Activated CD8-positive, alpha-beta memory T cell treated with anti-CD3 and anti-CD28 coated beads, Interleukin-2, amount 50 U/mL, for 48 hours (primary cell): ENCODE measurements around the gene CDH6.

ENCODE experiments used
- DNase-seq: peaks from one replicate; pipeline ENCODE4 v3.0.0-alpha.2; 2020

The CDH6 gene

DNA sequence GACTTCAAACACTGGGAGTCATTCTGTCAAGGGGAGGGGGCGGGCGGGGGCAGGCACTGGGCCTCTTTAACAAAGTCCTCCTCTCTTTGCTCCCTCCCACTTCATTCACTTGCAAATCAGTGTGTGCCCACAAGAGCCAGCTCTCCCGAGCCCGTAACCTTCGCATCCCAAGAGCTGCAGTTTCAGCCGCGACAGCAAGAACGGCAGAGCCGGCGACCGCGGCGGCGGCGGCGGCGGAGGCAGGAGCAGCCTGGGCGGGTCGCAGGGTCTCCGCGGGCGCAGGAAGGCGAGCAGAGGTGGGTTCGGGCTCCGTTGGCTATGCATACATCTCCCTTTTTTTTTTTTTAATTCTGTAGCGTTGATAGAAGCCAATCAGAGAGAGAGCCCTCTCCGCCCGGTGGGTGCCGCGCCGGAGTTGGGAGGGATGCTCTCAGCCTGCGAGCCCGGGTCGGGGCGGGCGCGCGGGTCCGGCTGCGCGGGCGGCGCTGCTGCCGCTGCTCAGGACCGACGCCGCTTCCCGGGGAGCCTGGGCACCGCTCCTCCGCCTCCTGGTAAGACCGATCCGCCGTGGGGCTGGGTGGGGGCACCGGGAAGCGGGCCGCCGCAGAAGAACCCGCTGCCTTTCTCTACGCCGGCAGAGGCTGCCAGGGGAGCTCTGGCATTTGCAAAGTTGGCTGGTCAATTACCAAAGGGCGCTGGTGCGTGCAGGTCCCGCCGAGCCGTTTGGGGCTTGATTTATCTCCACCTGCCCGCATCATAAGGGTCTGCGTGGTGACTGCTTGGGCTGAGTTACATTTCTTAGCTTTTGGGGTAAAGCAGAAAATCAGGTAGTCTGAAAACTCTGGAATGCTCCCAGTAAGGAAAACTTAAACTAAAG lies at the start of gene CDH6:
CDH6 (plus strand) TSS at position 96 of the 877 bp plus-strand sequence. CDS start 73,788 bp downstream, outside the sequence.
- DNase-seq = peak; percentile 50

DNA sequence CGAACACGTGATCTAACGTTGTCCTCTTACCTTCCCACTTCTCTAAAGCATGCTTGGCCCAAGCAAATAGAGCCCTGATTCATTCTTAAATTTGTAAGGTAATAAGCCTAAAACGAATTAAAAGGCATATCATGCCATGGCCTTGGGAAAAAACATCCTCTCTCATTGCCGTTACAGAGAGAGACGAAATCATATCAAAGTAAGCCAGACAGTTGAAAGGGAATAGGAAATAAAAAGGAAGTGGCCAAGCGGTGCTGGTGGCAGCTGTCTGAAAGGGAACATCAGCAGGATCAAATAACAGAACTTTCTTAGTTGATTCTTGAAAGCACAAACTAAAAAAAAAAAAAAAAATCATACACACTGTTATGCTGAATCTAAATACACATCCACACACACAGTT lies 49.1 kb upstream of the CDH6 start:
- DNase-seq = no peak

DNA sequence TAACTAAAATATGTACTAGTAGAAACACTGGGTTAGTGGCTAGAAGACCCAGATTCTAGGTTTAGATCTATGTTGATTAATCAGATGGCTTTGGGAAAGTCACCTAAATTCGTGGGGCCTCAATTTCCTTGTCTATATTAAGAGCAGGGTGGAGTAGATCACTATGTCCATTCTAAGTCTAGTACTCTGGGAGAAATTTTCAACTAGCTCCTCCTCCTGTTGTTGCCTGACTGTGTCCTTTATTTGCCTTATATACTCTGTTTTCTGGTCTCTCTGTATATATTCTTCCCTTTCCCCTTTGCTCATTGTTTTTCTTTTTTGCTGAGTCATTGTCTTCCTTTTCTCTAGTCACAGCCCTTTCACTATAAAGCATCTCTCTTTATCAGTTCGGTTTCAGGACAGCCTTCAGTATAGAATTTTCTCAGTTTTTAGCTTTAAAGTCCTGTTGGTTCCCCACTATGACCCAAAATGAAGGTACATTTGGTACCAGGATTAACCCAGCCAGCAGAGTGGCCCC lies 44.5 kb upstream of the CDH6 start:
- DNase-seq = no peak

DNA sequence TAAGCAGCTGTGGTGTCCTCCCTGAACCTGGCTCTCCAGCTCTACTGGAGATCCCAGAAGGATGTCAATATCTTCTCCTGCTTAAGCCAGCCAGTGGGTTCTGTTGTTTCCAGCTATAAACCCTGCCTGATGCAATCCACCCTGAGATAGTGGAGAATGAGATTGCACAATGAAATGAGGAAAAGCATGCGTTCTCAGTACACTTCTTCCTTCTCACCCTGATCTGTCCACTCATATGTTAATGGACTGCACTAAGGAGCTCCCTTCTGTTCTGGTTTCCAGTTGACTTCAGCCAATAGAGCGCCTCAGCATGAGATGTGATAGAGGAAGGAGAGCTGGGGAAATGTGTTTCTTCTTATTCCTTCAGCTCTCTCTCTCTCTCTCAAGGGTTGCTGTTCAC lies 40.0 kb upstream of the CDH6 start:
- DNase-seq = no peak

DNA sequence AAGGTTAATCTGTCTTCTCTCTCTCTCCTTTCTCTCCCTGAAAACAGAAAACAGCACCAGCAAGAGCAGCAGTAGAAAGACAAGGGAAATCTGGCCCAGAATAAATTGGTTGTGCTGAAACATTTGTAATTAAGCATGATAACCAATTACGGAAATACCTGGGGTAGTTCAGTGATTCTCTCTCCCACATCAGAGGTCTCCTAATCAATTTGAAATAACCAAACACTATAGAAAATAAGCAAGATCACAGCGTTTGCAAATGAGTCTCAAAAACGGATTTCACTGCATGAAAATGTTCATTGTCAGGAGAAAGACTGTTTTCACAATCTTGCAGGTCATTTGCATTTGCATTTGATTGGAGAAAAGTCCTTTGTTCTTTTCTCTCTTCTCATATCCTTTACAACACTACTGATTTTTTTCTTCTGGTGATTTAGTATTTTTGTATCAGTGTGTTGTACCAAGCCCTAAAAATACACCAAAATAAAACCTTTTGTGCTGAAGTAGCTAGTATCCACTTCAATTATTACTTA lies 36.8 kb upstream of the CDH6 start:
- no peak for DNase-seq

DNA sequence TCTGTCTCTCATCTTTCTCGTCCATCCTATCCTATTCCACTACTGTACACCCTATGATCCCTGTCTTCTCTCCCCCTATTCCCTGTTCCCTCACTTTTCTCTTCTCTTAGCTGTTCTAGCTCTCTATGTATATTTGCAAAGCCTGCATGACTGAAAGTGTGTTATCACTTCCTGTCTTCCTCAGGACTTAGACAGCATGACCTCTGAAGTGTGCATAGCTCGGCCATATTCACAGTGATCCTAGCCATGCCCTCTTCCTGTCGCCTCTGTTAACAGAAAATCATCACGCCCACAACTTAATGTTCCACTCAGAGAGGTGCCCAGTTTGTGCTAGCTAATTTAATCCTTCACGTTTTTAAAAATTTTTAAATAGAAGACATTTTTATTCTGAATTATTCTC lies 35.8 kb upstream of the CDH6 start:
- no peak for DNase-seq

DNA sequence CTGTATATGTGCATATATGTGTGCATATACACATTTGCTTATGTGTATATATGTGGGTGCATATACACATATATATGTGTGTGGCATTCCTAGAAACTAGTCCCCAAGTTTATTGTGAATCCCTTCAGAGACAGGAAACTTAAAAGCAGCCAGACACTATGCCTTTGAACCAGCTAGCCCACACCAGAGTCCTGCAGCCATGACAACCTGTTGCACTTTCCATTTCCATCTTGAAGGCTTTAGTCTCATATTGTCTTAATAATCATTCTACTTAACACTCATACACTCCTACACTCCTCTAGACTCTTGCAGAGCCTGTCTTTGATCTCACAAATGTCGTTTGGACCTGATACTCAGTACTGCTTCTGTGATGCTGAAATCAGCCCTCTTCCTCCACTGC lies 34.8 kb upstream of the CDH6 start:
- DNase-seq = no peak

DNA sequence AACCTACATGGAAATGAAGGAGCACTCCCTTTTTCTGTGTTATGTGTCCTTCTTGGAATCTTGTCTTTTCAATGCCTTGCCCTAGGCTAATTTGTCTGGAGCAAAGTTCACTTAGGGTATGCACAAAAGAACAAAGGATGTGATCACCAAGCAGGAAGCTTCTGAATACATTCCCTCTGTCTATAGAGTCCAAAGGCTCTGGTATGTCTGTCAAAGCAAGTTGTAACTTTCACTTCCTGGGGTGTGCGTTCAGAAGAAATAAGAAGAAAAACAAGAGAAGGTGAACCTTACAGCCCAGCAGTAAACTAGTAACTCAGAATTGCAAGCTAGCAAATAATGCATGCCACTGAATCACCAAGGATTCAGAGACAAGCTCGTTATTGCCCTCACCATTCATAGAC lies 31.7 kb upstream of the CDH6 start:
- no peak for DNase-seq

DNA sequence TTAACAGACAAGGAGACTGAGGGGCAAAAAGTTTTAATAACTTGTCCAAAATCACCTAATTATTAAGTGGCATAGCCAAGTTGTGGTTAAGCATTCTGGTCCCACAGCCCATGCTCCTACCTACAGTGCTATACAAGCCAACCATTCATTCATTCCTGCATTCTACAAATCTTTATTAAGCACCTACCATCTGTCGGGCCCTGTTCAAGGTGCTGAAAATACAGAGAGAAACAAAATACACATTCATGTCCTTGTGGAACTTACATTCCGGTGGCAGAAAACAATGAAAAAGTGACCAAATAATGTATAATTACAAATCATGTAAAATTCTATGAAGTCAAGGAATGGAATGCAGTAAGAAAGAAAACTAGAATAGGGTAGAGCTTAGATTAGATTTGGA lies 27.8 kb upstream of the CDH6 start:
- no peak for DNase-seq

DNA sequence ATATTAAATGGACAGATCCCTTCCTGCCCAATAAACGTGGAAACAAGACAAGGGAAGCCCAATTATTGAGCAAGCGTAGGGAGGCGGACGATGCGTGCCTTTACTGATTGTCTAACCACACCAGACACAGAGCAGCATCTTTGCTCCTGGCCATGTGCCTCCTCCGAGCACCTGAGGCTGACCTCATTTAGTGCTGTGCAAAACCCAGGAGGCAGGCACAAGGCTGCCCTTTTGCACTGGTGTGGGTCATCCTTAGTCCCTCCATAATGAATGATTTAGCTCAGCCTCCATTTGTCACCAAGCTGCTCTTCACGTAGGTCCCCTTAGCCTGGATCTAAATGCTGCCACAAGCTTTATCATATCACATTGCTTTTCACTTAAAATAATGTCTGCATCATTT lies 24.1 kb upstream of the CDH6 start:
- DNase-seq = no peak

DNA sequence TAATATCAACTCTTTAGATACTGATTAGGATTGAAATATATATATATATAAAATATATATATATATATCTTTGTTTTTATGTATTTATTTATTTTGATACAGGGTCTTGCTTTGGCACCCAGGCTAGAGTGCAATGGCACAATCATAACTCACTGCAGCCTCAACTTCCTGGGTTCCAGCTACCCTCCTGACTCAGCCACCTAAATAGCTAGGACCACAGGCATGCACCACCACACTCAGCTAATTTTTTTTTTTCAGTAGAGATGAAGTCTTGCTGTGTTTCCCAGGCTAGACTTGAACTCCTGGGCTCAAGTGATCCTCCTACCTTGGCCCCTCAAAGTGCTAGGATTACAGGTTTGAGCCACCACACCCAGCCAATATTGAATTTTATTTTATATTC lies 20.6 kb upstream of the CDH6 start:
- no peak for DNase-seq

DNA sequence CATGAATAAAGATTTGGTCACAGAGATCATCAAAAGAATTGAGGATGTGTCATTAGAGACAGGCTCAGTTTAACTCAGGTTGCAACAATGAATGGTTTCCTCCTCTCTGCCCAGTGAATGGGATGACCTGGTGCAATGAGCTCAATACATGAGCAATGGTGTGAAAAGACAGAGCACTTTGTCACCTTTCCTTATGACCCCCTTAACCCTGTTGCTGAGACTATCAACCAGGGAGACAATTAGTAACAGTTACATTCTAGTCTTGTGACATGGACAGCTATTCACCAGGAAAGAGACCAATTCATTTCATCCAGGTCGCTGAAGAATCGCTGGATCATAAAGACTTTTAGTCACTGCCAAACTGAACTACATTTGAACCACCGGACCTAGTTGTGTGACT lies 19.9 kb upstream of the CDH6 start:
- no peak for DNase-seq

DNA sequence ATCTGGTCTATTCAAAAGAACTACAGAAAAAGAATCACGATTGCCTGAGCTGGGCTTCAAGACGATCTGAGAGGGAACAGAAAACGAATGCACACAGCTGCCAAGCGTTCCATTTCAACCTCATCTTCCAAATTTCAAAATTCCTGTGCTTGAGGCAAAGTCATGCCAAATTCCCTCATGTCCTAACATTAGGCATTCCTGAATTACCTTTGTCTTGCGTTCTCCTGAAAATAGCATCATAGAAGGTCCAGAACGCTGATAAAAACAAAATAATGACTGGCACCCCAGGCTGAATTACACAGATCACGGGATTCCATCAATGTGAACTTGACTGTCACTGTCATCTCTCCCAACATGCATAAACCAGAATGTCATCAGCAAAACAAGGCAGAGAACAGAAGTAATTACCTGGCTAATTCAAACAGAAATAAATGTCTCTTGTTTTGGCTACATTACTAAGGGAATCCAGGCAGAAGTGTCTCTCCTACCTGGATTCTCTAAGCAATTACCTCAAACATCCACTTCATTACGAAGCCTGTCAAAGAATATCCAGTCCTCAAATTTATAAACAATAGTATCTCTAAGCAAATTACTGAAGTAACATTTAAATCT lies 12.0 kb upstream of the CDH6 start:
- no peak for DNase-seq

DNA sequence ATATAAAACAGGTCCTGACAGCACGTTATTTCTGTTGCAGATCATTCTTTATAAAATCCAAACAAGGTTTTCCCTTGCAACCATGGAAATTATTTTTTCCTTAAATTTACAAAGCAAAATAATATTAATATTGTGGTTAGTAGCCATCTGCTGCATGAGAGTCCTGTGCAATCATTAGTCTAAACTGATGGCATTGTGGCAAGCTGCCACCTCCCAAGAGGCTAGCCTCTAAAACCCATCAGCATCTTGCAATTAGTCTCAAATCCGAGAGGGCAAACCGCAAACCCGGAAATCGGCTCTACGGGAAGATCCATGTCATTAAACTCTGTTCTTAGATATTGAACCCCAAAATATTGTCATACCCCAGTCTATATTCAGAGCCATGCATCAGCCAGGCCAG lies 11.3 kb upstream of the CDH6 start:
- DNase-seq = no peak

DNA sequence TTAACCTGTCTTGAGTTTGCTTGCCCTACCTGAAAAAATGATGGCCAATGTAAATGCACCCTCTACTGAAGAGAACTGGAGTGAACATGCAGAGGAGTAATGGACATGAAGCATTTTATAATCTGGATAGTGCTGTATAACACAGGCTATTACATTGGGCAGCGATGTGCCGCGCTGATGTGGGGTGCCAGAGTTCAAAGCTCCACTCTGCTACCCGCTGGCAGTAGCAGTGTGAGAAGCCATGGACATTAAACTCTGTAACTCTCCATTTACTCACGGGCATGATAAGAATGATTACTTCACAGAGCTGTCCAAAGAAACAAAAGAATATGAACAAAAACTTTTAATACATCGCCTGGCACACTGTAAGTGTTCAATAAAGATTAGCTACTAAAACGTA lies 7.5 kb upstream of the CDH6 start:
- DNase-seq = no peak

DNA sequence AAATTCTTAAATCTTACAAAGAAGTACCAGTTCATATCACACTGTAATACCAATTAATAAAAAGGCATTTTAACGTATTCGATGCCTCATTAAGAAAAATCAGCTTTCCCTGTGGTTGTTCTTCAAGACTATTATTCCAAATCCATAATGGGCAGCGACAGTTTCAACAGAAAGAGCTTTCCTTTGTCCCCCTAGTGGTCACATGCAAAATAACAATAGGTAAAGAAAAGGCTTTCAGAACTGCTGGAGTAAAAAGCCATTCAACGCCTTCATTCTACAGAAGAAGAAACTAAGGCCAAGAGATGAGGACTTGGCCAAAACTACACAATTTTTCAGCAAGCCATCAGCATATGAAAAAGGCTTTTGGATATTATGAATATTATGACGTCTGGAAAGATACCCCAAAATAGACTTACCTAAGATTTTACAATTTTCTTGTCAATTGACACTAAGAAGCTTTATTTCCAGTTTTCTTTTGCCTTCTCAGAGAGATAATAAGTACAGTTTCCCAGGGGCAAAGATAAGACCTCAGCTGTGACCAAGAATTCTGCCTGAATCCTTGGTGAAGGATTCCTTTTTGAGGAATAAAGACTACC lies 6.7 kb upstream of the CDH6 start:
- no peak for DNase-seq

DNA sequence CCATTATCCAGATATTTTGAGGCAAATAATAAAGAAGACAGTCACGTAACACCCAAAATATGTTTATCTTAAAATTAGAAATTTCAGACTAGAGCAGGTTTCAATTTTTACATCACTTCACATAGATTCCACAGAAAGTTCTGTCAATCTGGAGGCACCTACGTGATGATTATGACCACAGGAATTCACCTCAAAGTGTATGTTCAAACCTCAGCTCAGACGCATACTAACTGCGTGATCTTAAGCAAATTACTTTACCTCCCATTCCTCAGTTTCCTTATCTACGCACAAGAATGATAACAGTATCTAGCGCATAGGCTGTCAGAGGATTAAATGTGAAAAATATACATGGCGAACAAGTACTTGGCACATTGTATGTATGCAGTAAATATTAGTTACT lies 5.9 kb upstream of the CDH6 start:
- no peak for DNase-seq

DNA sequence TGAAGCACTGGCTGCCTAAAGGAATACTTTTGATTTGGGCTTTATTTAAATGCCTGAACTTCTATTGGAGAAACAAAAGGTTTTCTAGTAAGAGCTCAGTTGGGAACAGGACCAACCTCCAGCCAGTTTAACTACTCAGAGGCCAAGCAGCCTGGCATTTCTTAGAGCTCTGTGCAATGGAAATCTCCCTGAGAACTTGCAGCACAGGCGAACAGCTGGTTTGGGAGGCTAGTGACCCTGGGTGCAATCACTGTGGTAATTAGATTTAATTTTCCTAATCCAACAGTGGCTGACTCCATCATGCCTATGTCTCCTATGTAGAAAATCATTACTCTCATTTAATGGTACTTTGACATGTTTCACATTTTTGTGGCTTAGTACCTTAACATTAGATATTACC lies 1.0 kb upstream of the CDH6 start:
- no peak for DNase-seq

DNA sequence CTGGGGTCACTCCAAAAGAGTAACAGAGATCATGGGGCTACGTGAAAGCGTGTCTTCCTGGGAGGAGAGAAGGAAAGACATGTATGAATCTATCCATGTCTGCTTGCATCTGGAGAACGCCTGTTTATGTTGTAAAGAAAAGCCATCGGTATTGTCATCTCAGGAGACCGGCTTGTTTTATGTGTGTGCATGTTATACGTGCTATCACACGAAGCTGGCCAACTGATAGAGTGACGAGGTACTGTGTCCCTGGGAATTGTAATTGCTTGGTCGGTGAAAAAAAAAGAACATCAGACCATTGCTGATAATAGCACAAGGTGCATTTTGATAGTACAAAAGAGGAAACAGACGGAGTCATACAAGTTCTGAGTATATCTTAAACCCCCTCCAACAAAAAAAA lies 370 bp upstream of the CDH6 start:
- DNase-seq = no peak

DNA sequence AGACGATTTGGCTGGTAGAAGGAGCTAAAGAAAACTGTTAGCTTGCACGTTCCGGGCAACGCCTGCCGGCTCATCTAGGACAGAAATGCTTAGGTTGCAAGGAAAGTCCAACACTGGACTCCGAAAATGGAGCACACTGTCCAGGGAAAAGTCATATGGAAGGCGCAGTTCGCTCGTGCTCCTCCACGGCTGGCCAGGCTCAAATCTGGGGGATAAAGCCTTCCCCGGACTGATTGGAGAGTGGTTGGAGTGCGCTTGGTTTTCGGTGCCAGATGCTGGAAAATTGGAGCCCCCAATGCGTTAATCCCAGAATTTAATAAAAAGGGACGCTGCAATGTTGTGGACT lies 955 bp downstream of the CDH6 start:
- no peak for DNase-seq

DNA sequence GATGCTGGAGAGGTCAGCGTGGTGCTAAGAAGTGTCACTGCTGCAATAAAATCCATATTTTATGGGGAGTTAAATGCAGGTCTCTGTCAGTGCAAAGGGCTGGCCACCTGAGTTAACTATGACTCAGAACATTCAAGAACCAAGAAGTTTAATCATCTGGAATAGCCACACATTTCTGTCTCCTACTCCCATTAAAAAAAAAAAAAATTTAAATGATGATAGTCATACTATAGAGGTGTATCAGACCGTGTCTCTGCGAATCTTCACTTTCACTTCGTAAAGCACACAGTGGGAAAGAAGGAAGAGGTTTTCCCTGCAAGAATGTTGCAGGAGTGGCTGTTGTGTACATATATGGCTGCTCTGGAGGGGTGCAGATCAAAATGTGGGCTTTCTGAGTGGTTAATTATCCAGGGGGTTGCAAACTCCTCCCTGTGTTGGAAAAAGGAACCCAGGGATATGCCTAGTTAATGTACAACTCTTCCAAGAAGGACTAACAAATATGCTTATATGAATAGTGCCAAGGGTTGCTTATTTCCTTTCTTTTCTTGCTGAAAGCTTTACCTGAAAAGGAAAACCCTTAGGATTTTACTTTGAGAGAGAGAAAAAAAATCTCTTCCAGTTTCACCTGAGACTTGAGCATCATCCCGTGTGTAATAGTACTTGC lies 1.5 kb downstream of the CDH6 start:
- DNase-seq = no peak

DNA sequence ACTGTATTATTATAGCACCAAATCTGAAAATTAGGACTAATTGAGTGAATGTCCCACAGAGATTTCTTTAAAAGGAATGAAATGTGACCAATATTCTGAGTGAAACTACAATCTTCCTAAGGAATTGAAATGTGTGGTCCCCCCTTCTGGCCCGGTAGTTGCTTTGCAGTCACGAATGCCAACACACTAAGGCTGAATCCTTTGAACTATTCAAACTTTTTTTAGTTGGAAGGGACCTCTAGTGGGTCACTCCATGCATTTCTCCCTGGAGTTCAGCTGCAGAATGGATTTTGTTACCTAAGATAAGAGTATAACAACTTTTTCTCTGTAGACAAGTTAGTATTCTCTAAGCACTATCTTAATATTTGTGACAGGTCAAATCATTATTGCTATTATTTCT lies 2.8 kb downstream of the CDH6 start:
- no peak for DNase-seq

DNA sequence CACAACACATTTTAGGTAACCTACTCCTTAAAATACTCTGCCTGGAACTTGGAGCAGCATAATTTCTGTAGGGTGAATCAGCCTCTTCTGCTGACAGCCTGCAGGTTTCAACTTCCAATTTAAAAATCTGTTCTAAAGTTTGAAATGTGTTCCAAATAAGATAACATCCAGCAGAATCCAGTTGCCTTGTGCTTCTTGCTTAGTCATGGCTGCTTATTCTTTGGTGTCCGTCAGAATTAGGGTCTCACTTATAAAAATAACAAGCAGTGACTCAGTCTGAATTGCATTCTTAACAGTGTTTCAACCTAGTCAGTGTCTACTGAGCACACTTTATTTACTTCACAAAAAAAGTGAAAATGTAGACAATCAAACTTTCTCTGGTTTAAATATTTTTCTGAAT lies 3.7 kb downstream of the CDH6 start:
- DNase-seq = no peak
